Measurements from ENCODE around the gene ABHD12. TPM values are rescaled to one million over a fixed set of nuclear protein-coding genes. Genes with fewer than 3 reads are reported as not detected.

Gene ABHD12
- total and polyA plus RNA-seq, 8 donors = 39.7 to 57.8 (median 47.4) TPM

DNA sequence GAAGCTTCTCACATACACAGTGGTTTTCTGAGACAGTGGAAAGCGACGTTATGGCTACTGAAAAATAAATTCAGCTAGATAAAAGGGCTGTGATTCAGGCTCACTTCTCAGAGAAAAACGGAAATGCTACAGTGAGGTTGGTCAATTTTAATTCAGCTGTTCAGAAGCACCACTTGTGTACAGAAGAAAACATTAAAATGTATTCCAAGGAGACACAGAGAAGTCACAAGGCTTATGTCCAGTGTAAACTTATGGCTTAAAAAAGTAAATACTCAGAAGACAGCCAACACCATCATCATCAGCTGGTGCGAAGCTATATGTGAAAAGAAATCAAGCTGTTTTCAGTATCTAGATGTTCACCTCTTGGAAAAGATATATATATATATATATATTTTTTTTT lies 68.6 kb downstream of the ABHD12 start:
- intact Hi-C loops (cut with DNase I) = no loop called here
- Histone ChIP-seq H3K4me1 (peaks cover 0 to 60% of the 10 kb centered on the region in 2 donors), H3K36me3 (peaks cover 0 to 27% of the 10 kb centered on the region in 2 donors), H3K9me3 (no peaks in the 10 kb centered on the region), H3K27me3 (no peaks in the 10 kb centered on the region), H3K4me3 (no peak overlapping the region), H3K27ac (no peak overlapping the region)
- ATAC-seq = no peak
- DNase-seq = no peak
- TF ChIP-seq, protein P1, sequence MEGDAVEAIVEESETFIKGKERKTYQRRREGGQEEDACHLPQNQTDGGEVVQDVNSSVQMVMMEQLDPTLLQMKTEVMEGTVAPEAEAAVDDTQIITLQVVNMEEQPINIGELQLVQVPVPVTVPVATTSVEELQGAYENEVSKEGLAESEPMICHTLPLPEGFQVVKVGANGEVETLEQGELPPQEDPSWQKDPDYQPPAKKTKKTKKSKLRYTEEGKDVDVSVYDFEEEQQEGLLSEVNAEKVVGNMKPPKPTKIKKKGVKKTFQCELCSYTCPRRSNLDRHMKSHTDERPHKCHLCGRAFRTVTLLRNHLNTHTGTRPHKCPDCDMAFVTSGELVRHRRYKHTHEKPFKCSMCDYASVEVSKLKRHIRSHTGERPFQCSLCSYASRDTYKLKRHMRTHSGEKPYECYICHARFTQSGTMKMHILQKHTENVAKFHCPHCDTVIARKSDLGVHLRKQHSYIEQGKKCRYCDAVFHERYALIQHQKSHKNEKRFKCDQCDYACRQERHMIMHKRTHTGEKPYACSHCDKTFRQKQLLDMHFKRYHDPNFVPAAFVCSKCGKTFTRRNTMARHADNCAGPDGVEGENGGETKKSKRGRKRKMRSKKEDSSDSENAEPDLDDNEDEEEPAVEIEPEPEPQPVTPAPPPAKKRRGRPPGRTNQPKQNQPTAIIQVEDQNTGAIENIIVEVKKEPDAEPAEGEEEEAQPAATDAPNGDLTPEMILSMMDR (IDR thresholded peaks at IDR 0.05) = no peak

DNA sequence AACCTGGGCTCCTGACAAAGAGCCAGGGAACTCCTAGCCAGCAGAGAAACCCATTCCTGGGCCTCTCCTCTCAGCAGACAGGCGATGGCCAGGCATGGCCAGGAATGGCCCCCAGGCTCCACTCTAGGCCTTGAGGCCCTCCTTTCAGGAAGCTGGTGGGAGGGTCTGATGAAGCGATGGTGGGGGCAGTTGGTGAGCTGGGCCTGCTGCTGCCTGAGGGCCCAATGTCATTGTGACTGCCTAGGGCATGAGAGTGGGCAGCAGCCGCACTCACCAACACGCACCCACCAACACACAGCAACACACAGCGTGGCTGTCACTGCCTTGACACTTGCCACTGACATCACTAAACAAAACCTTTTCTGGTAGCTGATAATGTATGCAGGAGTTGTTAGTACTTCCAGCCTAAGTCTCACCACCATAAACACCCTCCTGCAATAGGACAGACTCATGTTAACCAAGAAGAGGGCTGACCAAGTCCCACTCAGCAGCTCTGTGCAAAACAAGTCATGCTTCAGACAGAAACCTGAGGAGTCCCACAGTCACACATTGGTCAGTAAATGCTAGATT lies 69.3 kb downstream of the ABHD12 start:
- Histone ChIP-seq H3K9me3 (no peaks in the 10 kb centered on the region), H3K36me3 (peaks cover 0 to 33% of the 10 kb centered on the region in 2 donors), H3K4me3 (no peak overlapping the region), H3K27ac (no peak overlapping the region), H3K27me3 (no peaks in the 10 kb centered on the region), H3K4me1 (peaks cover 0 to 57% of the 10 kb centered on the region in 2 donors)
- intact Hi-C loops (cut with DNase I) = no loop called here
- TF ChIP-seq, protein P1 (IDR thresholded peaks at IDR 0.05) = no peak
- ATAC-seq (no peak), DNase-seq (peak in 1 of 4 donors; percentile 36)

DNA sequence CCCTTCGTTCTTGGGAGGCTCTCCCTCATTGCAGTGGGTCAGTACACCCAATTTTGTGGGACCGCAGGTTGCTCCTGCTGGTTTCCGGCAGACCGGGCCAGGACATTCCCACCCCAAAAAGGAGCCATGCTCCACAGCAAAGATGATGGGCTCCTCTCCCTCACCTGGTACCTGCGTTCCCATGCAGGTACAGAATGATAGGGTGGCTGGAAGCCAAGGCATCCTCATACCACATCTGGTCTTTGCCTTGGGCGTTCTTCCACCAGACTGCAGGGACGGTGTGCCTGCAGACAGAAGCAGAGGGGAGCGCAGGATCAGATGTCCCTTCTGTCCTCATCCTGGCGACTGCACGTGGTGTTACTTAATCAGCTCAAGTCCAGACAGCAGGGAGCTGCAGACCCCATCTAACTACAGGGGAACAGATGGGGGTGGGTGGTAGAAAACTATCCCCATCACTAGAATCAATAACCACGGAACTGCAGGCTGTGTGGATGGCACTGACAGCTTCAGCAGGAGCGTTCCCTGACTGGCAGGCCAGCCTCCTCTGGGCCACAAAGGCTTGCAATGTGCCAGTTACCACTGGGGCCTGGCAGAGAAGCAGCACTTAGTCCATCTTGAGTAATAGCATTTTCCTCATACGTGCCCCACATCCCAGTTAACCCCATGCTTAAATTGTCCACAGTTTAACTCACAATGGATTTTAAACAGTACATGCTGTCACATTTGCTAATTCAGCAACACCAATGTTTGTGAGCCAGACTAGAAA lies 70.4 kb downstream of the ABHD12 start:
- peak in 1 of 4 donors; percentile 25 for DNase-seq
- Histone ChIP-seq H3K36me3 (peaks cover 0 to 41% of the 10 kb centered on the region in 2 donors), H3K4me3 (no peak overlapping the region), H3K27me3 (no peaks in the 10 kb centered on the region), H3K27ac (no peak overlapping the region), H3K9me3 (no peaks in the 10 kb centered on the region), H3K4me1 (peaks cover 0 to 50% of the 10 kb centered on the region in 2 donors)
- no peak for ATAC-seq
- intact Hi-C loops (cut with DNase I) = no loop called here
- TF ChIP-seq, protein P1 (IDR thresholded peaks at IDR 0.05) = no peak

DNA sequence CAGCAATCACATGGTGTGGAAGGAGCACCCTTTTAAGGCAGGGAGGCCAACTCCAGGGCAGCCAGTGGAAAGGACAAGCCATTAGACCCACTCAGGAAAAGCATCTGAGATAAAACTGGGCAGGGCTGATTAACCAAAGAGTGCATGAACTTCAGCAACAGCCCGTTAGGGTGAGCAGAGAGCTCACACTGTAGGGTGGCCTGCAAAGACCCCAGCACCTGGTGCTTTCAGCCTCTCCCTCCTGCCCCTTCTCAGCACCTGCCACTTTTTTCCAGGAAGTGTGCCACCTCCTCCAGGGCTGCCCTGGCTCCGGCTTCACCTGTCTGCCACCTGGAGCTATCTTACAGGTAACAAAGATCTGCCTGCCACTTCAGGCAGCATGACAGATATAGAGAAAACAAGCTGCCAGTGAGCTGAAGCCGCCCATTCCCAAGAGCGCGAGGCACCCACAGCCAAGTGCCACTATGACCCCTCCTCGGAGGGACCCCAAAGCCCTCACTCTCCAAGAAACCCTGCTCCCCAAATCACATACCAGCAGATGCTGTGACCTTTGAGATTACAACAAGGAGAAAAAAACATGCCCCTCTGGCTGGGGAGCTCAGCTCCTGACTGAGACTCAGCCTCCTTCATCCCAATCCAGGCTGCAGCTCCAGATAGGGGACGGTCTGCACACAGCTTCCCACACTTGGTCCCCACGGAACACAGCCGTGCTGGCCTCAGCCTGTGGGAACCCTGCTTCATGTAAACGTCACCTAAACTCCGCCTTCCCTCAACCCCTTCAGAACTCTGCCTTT lies 71.2 kb downstream of the ABHD12 start:
- H3K27me3 ChIP-seq = no peaks in the 10 kb centered on the region
- intact Hi-C loops (cut with DNase I) = no loop called here

More for the DNA sequence above, 71.2 kb downstream of the ABHD12 start:
- Histone ChIP-seq H3K27ac (peak overlapping the region in 1 of 2 donors; percentile 67), H3K4me3 (no peak overlapping the region), H3K36me3 (peaks cover 0 to 49% of the 10 kb centered on the region in 2 donors), H3K4me1 (peaks cover 0 to 45% of the 10 kb centered on the region in 2 donors), H3K9me3 (no peaks in the 10 kb centered on the region)
- no peak for ATAC-seq
- TF ChIP-seq, protein P1 (IDR thresholded peaks at IDR 0.05) = no peak
- DNase-seq = peak in 2 of 4 donors; percentile 28 to 67

Measured in left lung (tissue), 10 donors.